Stimulated activated CD4-positive, alpha-beta T cell treated with anti-CD3 and anti-CD28 coated beads, TNF-alpha, amount 100 ng/mL, for 48 hours (primary cell): ENCODE data around the gene MORC3.
A peak's percentile ranks its signal among the peaks of the same experiment; 100 is the strongest.
"Not testable (repeated sequence)": the region's sequence is repeated elsewhere in the genome, so short reads cannot be mapped to it uniquely, and the experiment has no call there.

Experiments used
- DNase-seq, 3 donors: peaks; one replicate each; pipeline ENCODE4 v3.0.0-alpha.2; 2020; ENCODE audit warnings: low read depth in 3 of 3

Gene MORC3

DNA sequence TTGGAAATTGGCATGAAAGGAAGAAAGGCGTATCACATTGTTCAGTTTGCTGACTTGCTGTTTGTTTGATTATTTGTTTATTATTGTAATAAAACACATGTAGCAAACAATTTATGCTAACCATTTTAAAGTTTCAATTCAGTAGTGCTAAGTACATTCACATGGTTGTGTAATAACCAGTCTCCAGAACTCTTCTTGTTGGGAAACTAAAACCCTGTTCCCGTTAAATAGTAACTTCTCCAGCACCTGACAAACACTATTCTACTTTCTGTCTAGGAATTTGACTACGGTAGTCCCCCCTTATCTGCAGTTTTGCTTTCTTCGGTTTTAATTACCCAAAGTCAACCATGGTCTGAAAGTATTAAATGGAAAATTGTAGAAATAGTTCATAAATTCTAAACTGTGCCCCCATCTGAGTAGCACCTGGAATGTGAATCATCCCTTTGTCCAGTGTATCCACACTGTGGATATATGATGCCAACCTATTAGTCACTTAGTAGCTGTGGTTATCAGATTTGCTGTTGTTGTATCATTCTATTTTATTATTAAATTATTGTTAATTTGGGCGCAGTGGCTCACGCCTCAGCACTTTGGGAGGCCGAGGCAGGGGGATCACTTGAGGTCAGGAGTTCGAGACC is 5.5 kb downstream of the MORC3 start:
- no peak for DNase-seq

DNA sequence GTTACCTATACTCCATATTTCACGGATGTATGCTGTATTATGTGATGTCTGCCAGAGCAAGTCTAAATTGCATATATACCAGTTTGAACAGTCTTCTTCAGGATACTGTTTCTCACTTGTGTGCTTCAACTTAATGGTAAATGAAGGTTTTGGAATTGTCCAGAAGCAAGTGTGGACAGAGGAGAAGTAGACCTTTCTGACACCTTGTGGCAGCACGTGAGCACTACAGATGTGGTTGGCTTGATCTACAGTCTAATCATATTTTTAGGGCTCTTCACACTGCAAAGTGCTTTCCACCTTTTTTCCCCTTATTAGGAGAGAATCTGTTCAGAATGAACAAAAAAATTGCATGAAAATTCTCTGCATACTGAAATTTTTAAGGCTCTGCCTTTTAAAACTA is 10.9 kb downstream of the MORC3 start:
- no peak for DNase-seq

DNA sequence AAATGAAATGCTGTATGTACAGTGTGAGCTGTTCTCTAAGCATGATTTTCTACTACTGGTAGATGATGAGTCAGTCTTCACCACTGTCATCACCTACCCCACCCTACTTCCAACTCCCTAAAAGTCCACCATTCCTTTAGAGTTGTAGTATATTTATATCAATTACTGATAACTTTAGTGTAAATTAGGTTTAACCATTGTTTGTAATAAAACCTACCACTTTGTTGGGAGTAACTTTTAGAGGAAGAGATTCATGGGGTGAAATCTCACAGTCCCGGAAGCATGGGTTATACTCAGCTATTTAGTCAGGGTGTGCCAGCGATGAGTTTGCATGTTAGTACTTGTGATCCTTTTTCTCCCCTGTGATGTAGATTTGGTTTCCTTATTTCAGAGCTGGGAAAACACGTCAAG is 17.1 kb downstream of the MORC3 start:
- no peak for DNase-seq

DNA sequence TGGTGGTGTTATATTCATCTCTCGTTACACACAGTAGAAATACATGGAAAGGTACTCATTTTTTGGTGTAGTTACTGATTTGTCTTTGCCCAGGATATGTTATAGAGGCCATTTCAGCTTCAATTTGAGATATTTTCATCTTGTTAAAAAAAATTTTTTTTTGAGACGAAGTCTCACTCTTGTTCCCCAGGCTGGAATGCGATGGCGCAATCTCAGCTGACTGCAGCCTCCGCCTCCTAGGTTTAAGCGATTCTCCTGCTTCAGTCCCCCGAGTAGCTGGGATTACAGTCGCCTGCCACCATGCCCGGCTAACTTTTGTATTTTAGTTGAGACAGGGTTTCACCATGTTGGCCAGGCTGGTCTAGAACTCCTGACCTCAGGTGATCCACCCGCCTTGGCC is 19.0 kb downstream of the MORC3 start:
- DNase-seq, result no peak

DNA sequence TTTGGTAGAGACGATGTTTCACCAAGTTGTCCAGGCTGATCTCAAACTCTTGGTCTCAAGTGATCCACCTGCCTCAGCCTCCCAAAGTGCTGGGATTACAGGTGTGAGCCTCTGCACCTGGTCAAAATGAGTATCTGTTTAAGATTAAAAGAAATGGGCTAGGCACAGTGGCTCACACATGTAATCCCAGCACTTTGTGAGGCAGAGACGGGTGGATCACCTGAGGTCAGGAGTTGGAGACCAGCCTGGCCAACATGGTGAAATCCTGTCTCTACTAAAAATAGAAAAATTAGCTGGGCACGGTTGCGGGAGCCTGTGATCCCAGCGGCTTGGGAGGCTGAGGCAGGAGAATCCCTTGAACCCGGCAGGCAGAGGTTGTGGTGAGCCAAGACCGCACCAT is 22.6 kb downstream of the MORC3 start:
- not testable (repeated sequence) for DNase-seq

DNA sequence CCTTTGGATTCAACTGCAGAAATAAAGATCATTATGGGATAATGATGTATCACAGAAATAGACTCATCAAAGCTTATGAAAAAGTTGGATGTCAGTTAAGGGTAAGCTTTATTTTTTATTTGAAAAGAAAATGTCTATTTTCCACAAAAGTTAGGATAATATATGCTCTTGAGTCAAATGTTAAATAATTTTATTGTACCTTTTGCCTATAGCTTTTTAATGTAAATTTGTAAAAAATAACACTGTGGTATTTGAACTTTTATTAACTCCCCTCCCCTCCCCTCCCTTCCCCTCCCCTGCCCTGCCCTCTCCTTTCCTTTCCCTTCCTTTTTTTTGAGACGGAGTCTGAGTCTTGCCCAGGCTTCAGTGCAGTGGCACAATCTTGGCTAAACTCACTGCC is 24.9 kb downstream of the MORC3 start:
- DNase-seq, result no peak

DNA sequence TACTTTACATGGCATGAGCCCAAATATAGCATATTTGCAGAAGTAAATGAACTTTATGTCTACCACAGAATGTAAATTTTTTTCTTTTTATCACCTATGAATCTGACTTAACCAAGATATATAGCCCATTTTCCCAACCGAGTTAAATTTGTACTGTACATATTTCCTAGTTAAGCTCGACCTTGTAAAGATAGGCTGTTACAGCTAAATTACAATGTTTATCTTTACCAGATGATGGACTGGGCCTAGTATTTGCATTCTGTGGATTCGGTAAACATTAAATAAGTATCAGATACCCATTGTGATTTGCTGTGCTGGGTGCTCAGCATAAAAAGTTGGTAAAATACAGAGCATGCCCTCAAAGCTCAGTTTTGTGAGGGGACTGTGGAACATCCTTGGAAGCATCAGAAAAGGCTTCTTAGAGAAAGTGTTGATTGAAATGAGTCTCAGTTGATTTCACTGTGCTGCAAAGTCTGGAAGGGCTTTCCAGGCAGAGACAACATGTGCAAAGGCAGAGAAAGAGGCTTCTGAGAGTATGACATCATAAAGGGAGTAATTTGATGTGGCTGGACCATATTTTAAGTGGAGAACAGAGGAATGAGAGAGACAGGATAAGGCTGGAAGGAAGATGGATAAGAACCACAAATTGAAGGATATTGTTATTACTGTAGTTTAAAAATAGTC is 27.4 kb downstream of the MORC3 start:
- DNase-seq, result no peak

DNA sequence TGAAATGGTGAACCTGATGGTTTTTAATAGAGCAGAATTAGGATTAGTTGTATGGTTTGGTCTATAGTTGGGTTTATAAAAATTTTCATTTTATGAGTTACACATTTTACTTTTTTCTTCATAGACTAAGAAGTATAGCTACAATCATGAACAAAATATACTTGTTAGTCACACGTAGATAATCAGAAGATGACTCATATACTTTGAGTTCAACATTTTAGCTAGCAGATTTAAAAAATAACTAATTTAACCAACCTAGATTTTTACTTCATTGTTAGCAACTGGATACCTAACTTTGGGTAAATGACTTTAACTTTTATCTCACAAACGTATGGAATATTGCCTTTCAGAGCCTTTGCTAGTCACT is 27.9 kb downstream of the MORC3 start:
- DNase-seq, result no peak

DNA sequence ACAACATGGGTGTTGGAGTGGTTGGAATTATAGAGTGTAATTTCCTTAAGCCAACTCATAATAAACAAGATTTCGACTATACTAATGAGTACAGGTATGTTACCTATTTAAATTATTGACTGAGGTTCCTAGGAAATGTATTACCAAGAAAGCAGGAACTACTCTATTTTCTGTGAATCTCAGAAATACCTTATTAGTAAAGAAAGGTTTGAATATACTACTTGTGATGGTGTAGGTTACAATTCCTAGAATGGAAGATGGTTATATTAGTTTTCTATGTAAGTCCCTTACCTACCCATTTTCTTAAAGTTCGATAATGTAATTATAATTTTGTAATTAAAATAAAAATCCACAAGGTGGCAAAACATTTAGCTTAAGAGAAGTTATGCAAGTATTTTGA is 29.3 kb downstream of the MORC3 start:
- no peak for DNase-seq

DNA sequence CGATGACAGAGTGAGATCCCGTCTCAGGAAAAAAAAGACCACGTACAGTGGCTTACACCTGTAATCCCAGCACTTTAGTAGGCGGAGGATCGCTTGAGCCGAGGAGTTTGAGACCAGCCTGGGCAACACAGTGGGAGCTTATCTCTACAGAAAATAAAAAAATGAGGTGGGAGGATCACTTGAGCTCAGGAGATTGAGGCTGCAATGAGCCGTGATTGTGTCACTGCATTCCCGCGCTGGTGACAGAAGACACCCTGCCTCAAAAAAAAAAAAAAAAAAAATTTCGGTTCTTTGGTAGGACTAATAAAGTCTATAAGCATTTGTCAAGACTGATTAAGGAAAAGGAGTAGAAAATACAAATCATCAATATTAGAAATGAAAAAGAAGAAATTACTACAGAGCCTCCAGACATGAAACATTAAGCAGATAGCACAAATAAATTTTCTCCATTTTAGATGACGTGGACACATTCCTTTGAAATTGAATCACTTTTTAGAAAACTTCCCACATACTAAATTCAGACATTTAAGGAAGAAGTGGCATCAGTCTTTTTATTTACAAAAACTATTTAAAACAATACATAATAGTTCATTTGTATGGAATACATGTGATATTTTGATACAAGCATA is 30.4 kb downstream of the MORC3 start:
- no peak for DNase-seq

DNA sequence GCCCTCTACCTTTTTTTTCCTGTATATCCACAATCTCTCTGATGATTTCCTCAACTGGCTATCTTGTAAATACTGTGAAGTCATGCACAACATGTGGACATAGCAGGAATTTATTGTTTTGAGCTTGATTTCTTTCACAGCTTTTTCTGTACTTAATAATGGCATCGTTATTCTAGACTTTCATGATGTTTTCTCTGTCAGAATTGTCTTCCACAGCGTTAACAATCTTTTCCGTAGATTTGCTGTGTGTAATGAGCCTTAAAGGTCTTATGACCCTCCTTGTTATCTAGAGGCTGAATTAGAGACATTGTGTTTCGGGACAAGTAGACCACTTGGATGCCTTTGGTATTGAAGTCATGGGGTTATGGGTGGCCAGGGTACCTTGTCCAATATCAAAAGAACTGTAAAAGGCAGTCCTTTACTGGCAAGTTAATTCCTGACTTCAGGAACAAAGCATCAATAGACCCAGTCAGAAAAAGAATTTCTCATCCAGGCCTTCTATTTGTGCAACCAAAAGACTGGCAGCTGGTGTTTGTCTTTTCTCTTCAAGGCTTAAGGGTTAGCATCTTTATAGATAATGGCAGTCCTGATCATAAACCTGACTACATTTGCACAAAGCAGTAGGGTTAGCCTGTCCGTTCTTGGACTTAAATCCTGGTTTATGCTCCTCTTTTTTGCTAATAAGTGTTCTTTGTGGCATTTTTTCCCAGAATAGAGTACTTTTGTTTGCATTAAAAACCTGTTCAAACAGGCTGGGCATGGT is 35.1 kb downstream of the MORC3 start:
- no peak for DNase-seq

DNA sequence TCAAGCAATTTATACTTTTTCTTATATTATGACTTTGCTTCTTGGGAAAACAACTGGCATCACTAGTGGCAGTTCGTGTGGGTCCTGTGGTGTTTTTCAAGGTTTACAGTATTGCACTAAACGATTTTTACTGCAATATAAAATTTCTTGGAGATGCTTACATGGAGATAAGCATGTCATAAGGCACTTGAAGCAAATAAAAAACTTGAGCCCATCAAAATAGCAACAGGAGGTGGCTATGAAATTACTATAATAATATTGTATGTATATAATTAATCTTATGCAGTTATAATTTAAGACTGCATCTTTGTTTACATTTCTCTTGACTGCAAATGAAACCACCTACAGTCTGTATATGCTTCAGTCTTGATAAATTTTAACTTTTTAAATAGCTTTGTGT is 35.9 kb downstream of the MORC3 start:
- DNase-seq, result no peak

DNA sequence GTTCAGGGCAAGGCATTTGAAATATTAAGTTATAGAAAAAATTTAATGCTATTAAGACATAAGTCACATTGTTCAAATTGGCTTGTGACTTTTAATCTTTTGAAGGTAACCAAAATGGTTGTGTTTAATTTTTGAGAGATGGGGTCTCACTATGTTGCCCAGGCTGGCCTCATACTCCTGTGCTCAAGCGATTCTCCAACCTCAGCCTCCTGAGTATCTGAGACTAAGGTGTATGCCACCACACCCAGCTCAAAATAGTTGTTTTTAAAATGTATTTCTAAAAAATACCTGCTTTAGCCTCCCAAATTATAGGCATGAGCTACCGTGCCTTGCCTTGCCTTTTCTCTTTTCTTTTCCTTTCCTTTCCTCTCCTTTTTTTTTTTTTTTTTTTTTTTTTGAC is 39.2 kb downstream of the MORC3 start:
- no peak for DNase-seq

DNA sequence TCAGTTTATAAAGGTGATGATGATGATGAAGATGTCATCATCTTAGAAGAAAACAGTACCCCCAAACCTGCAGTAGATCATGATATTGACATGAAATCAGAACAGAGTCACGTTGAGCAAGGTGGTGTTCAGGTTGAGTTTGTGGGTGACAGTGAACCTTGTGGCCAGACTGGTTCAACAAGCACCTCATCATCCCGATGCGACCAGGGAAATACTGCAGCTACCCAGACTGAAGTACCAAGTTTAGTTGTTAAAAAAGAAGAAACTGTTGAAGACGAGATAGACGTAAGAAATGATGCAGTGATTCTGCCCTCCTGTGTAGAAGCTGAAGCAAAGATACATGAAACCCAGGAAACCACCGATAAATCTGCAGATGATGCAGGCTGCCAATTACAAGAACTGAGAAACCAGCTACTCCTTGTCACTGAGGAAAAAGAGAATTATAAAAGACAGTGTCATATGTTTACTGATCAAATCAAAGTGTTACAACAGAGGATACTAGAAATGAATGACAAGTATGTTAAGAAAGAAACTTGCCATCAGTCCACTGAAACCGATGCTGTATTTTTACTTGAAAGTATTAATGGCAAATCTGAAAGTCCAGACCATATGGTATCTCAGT is 49.2 kb downstream of the MORC3 start:
- DNase-seq, result no peak

DNA sequence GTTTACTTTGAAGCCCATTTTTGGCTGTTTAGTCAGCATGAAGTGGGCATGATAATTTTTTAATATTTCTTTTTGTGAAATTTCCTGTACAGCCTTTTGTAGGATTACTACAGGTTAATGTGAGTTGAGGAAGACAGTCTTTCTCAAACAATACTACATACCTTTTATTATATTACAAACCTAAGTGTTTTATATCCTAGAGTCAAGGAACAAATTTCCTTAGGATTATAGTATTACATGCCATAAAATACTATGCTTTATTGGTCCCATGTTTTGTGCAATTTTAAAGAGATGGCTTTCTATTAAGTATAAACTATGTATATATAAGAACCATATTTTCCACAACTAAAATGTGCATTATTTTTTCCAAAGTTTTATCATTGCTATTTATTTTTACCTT is 56.0 kb downstream of the MORC3 start:
- DNase-seq, result no peak

DNA sequence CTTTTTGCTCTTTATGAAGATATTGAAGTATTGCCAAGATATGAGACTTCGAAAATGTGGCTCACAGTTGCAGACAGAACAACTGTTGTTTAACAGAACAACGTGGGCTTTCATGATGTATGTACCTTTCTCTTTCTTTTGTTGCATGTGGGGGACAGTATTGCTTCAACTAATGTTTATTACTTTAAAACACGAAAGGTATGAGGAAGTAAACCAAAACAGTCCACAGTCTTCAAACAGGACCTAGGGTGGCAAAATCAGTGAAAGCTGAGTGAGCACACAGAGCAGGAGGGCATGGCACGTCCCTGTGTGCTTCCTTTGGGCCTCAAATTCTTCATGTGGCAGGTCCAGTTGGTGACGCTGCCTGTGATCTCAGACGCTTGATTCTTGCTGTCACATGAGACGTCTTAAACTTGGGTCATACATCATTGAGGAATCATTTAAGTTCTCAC is 57.4 kb downstream of the MORC3 start:
- no peak for DNase-seq

DNA sequence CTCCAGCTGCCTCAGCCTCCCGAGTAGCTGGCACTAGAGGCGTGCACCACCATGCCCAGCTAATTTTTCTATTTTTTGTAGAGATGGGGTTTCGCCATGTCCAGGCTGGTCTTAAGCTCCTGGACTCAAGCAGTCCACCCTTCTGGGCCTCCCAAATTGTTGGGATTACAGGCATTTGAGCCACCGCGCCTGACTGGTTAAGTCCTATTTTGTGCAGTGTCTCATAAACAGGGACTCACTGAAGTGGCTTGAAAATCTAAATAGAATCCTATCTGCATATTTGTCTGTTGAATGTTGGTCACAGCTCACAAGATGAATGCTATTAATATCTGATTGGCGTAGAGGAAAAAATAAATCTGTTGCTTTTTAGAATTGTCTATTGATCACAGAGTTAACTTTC is 59.3 kb downstream of the MORC3 start:
- no peak for DNase-seq

DNA sequence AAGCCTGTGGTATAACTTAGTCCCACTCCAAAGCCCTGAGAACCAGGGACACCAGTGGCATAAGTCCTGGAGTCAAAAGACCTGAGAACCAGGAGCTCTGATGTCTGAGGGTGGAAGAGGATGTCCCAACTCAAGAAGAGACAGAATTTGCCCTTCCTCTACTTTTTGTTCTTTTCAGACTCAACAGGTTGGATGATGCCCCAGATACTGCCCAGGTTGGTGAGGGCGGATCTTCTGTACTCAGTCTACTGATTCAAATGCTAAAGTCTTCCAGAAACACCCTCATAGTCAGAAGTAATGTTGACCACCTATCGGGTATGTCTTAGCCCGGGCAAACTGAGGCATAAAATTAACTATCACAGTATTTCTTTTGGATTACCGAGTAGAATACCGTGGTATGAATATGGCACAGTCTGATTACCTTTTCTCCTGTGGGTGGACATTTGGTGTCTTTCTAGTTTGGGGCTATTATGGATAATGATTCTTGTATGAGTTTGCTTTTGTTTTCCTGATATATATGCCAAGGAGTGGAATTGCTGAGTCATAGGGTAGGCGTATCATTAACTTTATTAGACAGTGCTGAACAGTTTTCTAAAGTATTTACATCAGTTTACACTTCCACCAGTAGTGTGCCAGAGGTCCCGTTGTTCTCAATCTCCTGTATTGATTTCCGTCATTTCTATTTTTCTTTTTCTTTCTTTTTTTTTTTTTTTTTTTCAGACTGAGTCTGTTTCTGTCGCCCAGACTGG is 62.0 kb downstream of the MORC3 start:
- no peak for DNase-seq

DNA sequence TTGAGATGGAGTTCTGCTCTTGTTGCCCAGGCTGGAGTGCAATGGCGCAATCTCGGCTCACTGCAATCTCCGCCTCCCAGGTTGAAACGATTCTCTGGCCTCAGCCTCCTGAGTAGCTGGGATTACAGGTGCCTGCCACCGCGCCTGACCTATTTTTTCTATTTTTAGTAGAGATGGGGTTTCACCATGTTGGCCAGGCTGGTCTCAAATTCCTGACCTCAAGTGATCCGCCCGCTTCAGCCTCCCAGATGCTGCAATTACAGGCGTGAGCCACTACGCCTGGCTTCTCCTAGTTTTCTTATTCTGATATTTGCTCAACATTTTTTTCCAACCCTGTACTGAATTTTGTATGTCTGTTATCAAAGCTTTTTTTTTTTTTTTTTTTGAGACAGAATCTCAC is 62.7 kb downstream of the MORC3 start:
- not testable (repeated sequence) for DNase-seq

DNA sequence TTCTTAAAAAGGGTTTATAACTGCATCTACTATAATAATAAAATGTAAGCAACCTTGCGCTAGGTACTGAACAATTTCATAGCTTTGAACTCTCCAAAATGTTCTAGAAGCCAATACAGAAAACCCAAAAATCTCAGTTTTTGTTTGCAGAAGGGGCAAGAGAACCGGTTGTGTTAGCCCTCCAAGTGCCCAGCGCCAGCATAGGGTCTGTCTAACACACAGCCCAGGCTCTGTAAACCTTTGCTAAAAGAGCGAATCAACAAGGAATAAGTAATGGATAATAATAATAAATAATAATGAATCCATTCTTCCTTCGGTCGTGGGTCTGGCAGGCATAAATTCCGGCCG is 64.9 kb downstream of the MORC3 start:
- no peak for DNase-seq

DNA sequence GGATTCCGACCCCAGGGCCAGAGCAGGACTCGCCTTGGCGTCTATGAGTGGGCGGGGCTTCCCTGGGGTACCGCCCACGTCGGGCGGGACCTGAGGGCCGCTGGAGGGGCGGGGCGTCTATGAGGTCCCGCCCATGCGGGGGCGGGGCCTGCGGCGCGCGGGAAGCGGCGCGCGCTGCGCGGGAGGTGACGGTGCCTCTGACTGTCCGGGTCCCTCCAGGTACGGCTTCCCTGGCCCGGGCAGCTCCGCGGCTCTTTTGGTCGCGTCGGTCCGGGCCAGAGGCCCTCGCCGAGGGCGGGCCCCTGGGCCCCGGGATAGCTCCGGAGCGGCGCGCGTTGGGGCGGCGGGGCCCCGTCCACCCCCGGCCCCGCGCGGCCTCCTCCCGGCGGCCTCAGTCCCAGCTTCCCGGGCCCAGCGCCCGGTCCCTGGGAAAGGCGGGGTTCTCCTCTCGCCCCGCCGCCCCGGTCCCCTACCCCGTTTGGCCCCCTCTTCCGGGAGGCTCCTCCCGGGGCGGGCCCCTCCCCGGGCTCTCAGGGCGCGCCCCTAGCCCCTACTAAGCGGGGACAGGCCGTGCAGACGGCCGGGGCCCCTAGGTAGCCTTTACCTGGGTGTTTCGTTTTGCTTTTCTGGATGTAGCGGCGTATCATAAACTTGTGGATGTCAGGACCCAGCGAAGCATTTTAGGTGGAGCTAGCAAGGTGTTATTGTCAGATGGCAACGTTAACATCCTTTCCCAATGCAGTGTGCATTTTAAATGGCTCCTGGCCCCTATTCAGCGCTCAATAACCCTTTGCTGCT is 65.4 kb downstream of the MORC3 start, which contains the start of gene CHAF1B:
TSS of gene CHAF1B (plus strand) at position 160 of the 798 bp plus-strand sequence. CDS start 745 bp downstream, outside the sequence.
- DNase-seq, result peak; percentile 68 to 86 (median 73)
